Endothelial cell of umbilical vein (primary cell): ENCODE data around the gene MCTP1. TPM values are rescaled to one million over a fixed set of nuclear protein-coding genes. Genes with fewer than 3 reads are reported as not detected.
A peak's percentile ranks its signal among the peaks of the same experiment; 100 is the strongest.

Experiments
- BruUV-seq: library from RNA; stranded (reverse); fragments of 400-500 nt; replicated peaks from 2 replicates; lab custom pipeline; 2021; lab: Mats Ljungman, UMichigan
- CTCF ChIA-PET: fragments of 300-600, 350-600 bp; sonication (Branson Sonifier 250); formaldehyde crosslinking; loops from one replicate; lab custom pipeline; 2021; ENCODE audit warnings: antibody characterized with exemption, inconsistent platforms; lab: Charles Lee
- POLR2A ChIA-PET: fragments of 300-600, 350-600 bp; sonication (Branson Sonifier 250); formaldehyde crosslinking; loops from one replicate; lab custom pipeline; 2021; ENCODE audit warnings: antibody characterized with exemption, inconsistent platforms; lab: Charles Lee
- DNase-seq: peaks from one replicate; pipeline ENCODE4 v3.0.0-alpha.2; 2011; ENCODE audit warnings: low read depth, low spot score
- FAIRE-seq: peaks from 2 replicates; lab custom pipeline; 2011; peaks lifted over from hg19 to GRCh38; lab: Jason Lieb, UNC
- H2AFZ ChIP-seq: 2 replicates; pipeline ENCODE4 v1.6.0; 2012; ENCODE audit warnings: low read depth, low read length, control low read depth, inconsistent platforms
- H3K27ac ChIP-seq: 2 replicates; pipeline ENCODE4 v1.5.1; 2011; ENCODE audit warnings: low read depth, mild to moderate bottlenecking, control low read depth, low read length, moderate library complexity; ENCODE audit not compliant: insufficient read depth
- H3K27me3 ChIP-seq, 2 experiments: 2 replicates each; pipeline versions ENCODE4 v1.6.0 to v1.6.1; 2011; ENCODE audit warnings: low read length in 2 of 2, mixed read lengths in 1 of 2; ENCODE audit not compliant: control insufficient read depth in 2 of 2, insufficient read depth in 2 of 2
- H3K36me3 ChIP-seq, 2 experiments: 2 replicates in 1 of 2; 3 replicates in 1 of 2; pipeline ENCODE4 v1.5.1; 2011; ENCODE audit warnings: low read length in 2 of 2, mild to moderate bottlenecking in 1 of 2, moderate library complexity in 1 of 2; ENCODE audit not compliant: control insufficient read depth in 2 of 2, insufficient read depth in 2 of 2; ENCODE audit errors: extremely low read depth in 1 of 2
- H3K4me1 ChIP-seq: 3 replicates; pipeline ENCODE4 v1.5.1; 2011; ENCODE audit warnings: mild to moderate bottlenecking, low read length; ENCODE audit not compliant: control insufficient read depth, insufficient read depth; ENCODE audit errors: extremely low read depth
- H3K4me2 ChIP-seq: 2 replicates; pipeline ENCODE4 v1.6.1; 2011; ENCODE audit warnings: low read length, control low read depth, mixed read lengths; ENCODE audit not compliant: insufficient read depth
- H3K4me3 ChIP-seq, 3 experiments: fragments of 200-600 bp in 1 of 3; sonication (generic), shearing (Covaris generic) in 1 of 3; replicated peaks in 1 of 3; 2 replicates each; pipeline ENCODE4 v1.5.1; 2011 to 2016; ENCODE audit warnings: control low read depth in 3 of 3, low read length in 3 of 3, mild to moderate bottlenecking in 2 of 3, inconsistent platforms in 1 of 3, low read depth in 1 of 3, moderate library complexity in 1 of 3; ENCODE audit not compliant: insufficient read depth in 1 of 3
- H3K79me2 ChIP-seq: 2 replicates; pipeline ENCODE4 v1.6.0; 2012; ENCODE audit warnings: low read length, inconsistent platforms; ENCODE audit not compliant: control insufficient read depth, insufficient read depth
- H3K9ac ChIP-seq: replicated peaks from 2 replicates; pipeline ENCODE3; 2011; ENCODE audit warnings: low read length, control low read depth; ENCODE audit not compliant: insufficient read depth; ENCODE audit errors: extremely low read depth
- H3K9me1 ChIP-seq: replicated peaks from 3 replicates; pipeline ENCODE4 v1.6.0; 2011; ENCODE audit warnings: mild to moderate bottlenecking, low read length; ENCODE audit not compliant: control insufficient read depth, insufficient read depth; ENCODE audit errors: extremely low read depth
- H3K9me3 ChIP-seq: replicated peaks from 2 replicates; pipeline ENCODE4 v1.5.1; 2012; ENCODE audit warnings: low read length, inconsistent platforms; ENCODE audit not compliant: control insufficient read depth, insufficient read depth
- H4K20me1 ChIP-seq: replicated peaks from 2 replicates; pipeline ENCODE3; 2011; ENCODE audit warnings: mild to moderate bottlenecking, low read length; ENCODE audit not compliant: control insufficient read depth, insufficient read depth; ENCODE audit errors: extremely low read depth
- EZH2 ChIP-seq: IDR thresholded peaks from 2 replicates; pipeline ENCODE4 v1.6.1; 2012; ENCODE audit warnings: borderline replicate concordance, low read depth, mild to moderate bottlenecking, moderate library complexity, low read length, inconsistent platforms; ENCODE audit not compliant: severe bottlenecking
- FOS ChIP-seq: IDR thresholded peaks from 2 replicates; pipeline ENCODE4 v1.6.1; 2011; ENCODE audit warnings: mild to moderate bottlenecking, low read length, moderate library complexity, borderline replicate concordance; ENCODE audit not compliant: insufficient read depth
- GATA2 ChIP-seq: IDR thresholded peaks from 2 replicates; pipeline ENCODE4 v1.7.0; 2011; ENCODE audit warnings: low read depth, mild to moderate bottlenecking, moderate library complexity, mixed read lengths, low read length; ENCODE audit not compliant: insufficient read length, insufficient read depth
- JUN ChIP-seq: IDR thresholded peaks from 2 replicates; pipeline ENCODE4 v1.6.1; 2011; ENCODE audit warnings: borderline replicate concordance, low read depth; ENCODE audit not compliant: insufficient read length, insufficient read depth
- MYC ChIP-seq: IDR thresholded peaks from one replicate; pipeline ENCODE4 v1.6.1; 2011; ENCODE audit warnings: mild to moderate bottlenecking, low read depth, low read length
- POLR2A ChIP-seq: IDR thresholded peaks from 2 replicates; pipeline ENCODE4 v1.6.1; 2012; ENCODE audit warnings: low read depth, mild to moderate bottlenecking, control low read depth, low read length
- POLR2AphosphoS5 ChIP-seq: IDR thresholded peaks from 2 replicates; pipeline ENCODE4 v1.6.1; 2012; ENCODE audit warnings: low read depth, mild to moderate bottlenecking, control low read depth, low read length, moderate library complexity; ENCODE audit not compliant: insufficient read depth
- dilution Hi-C: fragments of 300-500 bp; cut with MboI; formaldehyde crosslinking; loops from one replicate; pipeline ENCODE4 v1.15.0; 2019; ENCODE audit warnings: low sequenced_read_pairs; ENCODE audit not compliant: extremely low pct_ligation_motif_present
- intact Hi-C: fragments of 100-400 bp; cut with micrococcal nuclease; formaldehyde crosslinking; loops from one replicate; pipeline ENCODE4 v1.10.0; 2022
- polyA plus RNA-seq, 4 experiments: library from polyadenylated mRNA; depleted of rRNA in 3 of 4; stranded (reverse) in 3 of 4; unstranded in 1 of 4; fragments of >200 nt; gene quantifications; 2 replicates each; pipeline versions ENCODE4 v1.2.1 to v1.2.3, GENCODE V29; 2011 to 2012; ENCODE audit warnings: missing spikeins in 1 of 4
- total RNA-seq: library from RNA; stranded (reverse); gene quantifications from 2 replicates; pipeline ENCODE4 v1.2.3, GENCODE V29; 2021
- TF ChIP-seq, protein P1 (sequence below): IDR thresholded peaks from 2 replicates; pipeline ENCODE4 v1.6.1; 2011; ENCODE audit not compliant: insufficient read depth, insufficient read length
- TF ChIP-seq, protein P2 (sequence below), 2 donors: IDR thresholded peaks; 1 replicate in 1 of 2; 2 replicates in 1 of 2; pipeline ENCODE4 v1.5.1; 2011; ENCODE audit warnings: low read length in 2 of 2, mild to moderate bottlenecking in 2 of 2, moderate library complexity in 2 of 2, control low read depth in 1 of 2, inconsistent platforms in 1 of 2, low read depth in 1 of 2; ENCODE audit not compliant: insufficient read depth in 1 of 2; ENCODE audit errors: extremely low read depth in 1 of 2

The MCTP1 gene
- total and polyA plus RNA-seq, 2 donors (not counting 3 experiments of a cell fraction or from before 2014, with no cell fraction given) = 79.3 to 203 TPM

DNA sequence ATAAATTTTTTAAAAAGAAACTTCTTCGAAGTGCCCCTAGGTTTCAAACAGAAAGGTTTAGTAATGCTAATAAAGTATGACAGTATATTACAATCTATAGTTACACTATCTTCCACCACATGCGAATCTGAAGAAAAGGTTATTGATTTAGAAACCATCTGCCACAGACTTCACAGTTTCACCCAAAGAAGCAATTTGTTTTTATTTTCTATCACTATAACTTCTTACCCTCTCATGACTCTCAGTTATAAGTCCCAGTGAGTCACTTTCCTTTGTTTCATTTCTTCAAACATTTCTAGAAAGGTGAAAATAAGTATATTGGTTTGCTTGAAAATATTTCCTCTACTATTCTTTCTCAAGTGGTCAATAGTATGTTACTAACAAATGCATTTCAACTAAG is 93.6 kb downstream of the MCTP1 start:
- intact Hi-C loops (no loop called here), dilution Hi-C loops (no loop called here)
- H2AFZ ChIP-seq = no peak overlapping the region
- DNase-seq (peak; percentile 13), FAIRE-seq (no peak)
- H3K27ac ChIP-seq = no peak overlapping the region
- H3K9me3 ChIP-seq = no peaks in the 10 kb centered on the region
- H3K9ac ChIP-seq = no peak overlapping the region
- ChIA-PET POLR2A (no interaction called here), CTCF (interaction anchor here (1.1 to 1.5 kb wide), 2 partner anchors 222 to 223 kb away, joined by 3 to 5 read pairs; no protein-coding TSS in a partner anchor)
- no peaks in the 10 kb centered on the region for H3K36me3 ChIP-seq
- BruUV-seq = no TSS peak
- no peak overlapping the region for H3K4me3 ChIP-seq
- H4K20me1 ChIP-seq = no peaks in the 10 kb centered on the region
- H3K27me3 ChIP-seq = no peaks in the 10 kb centered on the region
- H3K79me2 ChIP-seq = no peaks in the 10 kb centered on the region
- no peaks in the 10 kb centered on the region for H3K9me1 ChIP-seq
- no peak for TF ChIP-seq GATA2
- TF ChIP-seq POLR2AphosphoS5 = no peak
- TF ChIP-seq, protein P1, sequence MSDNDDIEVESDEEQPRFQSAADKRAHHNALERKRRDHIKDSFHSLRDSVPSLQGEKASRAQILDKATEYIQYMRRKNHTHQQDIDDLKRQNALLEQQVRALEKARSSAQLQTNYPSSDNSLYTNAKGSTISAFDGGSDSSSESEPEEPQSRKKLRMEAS = no peak
- no peak for TF ChIP-seq MYC
- TF ChIP-seq POLR2A = no peak
- H3K4me1 ChIP-seq = no peaks in the 10 kb centered on the region
- H3K4me2 ChIP-seq = no peak overlapping the region

DNA sequence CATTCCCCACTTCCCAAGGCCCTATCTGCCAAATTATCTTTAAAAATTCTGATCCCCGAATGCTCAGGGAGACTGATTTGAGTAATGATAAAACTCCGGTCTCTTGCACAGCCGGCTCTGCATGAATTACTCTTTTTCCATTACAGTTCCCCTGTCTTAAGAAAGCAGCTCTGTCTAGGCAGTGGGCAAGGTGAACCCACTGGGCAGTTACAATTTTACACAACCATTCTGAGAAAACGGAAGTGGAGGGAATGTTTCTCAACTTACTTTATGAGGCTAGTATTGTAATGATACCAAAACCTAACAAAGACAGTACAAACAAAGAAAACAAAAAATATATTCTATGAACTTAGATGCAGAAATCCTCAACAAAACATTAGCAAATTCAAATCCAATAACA is 100.0 kb downstream of the MCTP1 start:
- Histone ChIP-seq H3K9me1 (no peaks in the 10 kb centered on the region), H4K20me1 (no peaks in the 10 kb centered on the region), H3K4me3 (no peak overlapping the region), H3K4me1 (no peaks in the 10 kb centered on the region), H3K36me3 (no peaks in the 10 kb centered on the region), H3K9ac (no peak overlapping the region), H3K79me2 (no peaks in the 10 kb centered on the region), H3K27me3 (no peaks in the 10 kb centered on the region), H3K4me2 (no peak overlapping the region), H3K27ac (no peak overlapping the region), H3K9me3 (no peaks in the 10 kb centered on the region), H2AFZ (no peak overlapping the region)
- intact Hi-C loops (no loop called here), dilution Hi-C loops (no loop called here)
- BruUV-seq = no TSS peak
- ChIA-PET POLR2A (no interaction called here), CTCF (interaction anchor here (0.8 kb wide), 1 partner anchor 9 kb away, joined by 3 read pairs; no protein-coding TSS in a partner anchor)
- DNase-seq (no peak), FAIRE-seq (no peak)
- no peak for TF ChIP-seq MYC
- TF ChIP-seq, protein P1 = no peak
- TF ChIP-seq, protein P2, sequence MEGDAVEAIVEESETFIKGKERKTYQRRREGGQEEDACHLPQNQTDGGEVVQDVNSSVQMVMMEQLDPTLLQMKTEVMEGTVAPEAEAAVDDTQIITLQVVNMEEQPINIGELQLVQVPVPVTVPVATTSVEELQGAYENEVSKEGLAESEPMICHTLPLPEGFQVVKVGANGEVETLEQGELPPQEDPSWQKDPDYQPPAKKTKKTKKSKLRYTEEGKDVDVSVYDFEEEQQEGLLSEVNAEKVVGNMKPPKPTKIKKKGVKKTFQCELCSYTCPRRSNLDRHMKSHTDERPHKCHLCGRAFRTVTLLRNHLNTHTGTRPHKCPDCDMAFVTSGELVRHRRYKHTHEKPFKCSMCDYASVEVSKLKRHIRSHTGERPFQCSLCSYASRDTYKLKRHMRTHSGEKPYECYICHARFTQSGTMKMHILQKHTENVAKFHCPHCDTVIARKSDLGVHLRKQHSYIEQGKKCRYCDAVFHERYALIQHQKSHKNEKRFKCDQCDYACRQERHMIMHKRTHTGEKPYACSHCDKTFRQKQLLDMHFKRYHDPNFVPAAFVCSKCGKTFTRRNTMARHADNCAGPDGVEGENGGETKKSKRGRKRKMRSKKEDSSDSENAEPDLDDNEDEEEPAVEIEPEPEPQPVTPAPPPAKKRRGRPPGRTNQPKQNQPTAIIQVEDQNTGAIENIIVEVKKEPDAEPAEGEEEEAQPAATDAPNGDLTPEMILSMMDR (IDR thresholded peaks at IDR 0.05; ENCODE audit: extremely low read depth in 1 of 2, insufficient read depth in 1 of 2, low read depth in 1 of 2, low read length in 2 of 2) = no peak
- no peak for TF ChIP-seq FOS
- no peak for TF ChIP-seq GATA2
- no peak for TF ChIP-seq JUN
- TF ChIP-seq POLR2AphosphoS5 = no peak
- TF ChIP-seq EZH2 = no peak
- no peak for TF ChIP-seq POLR2A
